ENCODE results near the gene SUMO2. TPM values are rescaled to one million over a fixed set of nuclear protein-coding genes. Genes with fewer than 3 reads are reported as not detected.
A peak's percentile ranks its signal among the peaks of the same experiment; 100 is the strongest.

Gene SUMO2
- total RNA-seq, 1 donor from 2014 or later = 449 TPM

DNA sequence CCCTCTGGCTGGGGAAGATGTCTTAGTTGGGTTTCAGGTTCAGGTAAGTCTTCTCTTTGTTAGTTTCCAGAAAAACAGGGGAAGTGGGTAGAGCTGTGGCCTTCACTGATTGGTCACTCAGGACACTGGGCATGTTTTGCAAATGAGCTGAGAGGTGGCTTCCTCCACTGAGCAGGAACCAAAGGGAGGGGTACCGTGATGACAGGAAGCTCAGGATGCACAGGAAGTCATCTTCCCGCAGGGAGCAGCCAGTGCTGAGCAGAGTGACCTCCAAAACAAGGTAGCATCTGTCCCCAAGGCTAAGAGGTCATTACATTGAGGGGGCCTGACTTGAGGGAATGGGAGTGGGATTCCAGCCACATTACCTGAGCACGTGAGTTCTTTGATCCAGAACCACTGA, 56.8 kb downstream of the SUMO2 start:
- Histone ChIP-seq H3K9ac (ENCODE audit: low read length) (no peak overlapping the region), H3K27ac (ENCODE audit: low read depth, low read length) (no peak overlapping the region), H3K4me3 (ENCODE audit: insufficient read depth, low read depth, low read length) (no peak overlapping the region), H3K27me3 (ENCODE audit: insufficient read depth, low read length) (no peaks in the 10 kb centered on the region), H4K20me1 (ENCODE audit: insufficient read depth, low read length) (peaks cover 15% of the 10 kb centered on the region), H2AFZ (ENCODE audit: low read depth, low read length) (no peak overlapping the region), H3K9me3 (ENCODE audit: insufficient read depth, low read depth, low read length) (no peaks in the 10 kb centered on the region), H3K79me2 (ENCODE audit: insufficient read depth, low read length) (peaks cover 19% of the 10 kb centered on the region), H3K4me1 (ENCODE audit: insufficient read depth, low read length) (peaks cover 19% of the 10 kb centered on the region), H3K4me2 (ENCODE audit: low read length) (no peak overlapping the region), H3K36me3 (ENCODE audit: insufficient read depth, low read length) (peaks cover 6% of the 10 kb centered on the region)
- TF ChIP-seq, protein P1, sequence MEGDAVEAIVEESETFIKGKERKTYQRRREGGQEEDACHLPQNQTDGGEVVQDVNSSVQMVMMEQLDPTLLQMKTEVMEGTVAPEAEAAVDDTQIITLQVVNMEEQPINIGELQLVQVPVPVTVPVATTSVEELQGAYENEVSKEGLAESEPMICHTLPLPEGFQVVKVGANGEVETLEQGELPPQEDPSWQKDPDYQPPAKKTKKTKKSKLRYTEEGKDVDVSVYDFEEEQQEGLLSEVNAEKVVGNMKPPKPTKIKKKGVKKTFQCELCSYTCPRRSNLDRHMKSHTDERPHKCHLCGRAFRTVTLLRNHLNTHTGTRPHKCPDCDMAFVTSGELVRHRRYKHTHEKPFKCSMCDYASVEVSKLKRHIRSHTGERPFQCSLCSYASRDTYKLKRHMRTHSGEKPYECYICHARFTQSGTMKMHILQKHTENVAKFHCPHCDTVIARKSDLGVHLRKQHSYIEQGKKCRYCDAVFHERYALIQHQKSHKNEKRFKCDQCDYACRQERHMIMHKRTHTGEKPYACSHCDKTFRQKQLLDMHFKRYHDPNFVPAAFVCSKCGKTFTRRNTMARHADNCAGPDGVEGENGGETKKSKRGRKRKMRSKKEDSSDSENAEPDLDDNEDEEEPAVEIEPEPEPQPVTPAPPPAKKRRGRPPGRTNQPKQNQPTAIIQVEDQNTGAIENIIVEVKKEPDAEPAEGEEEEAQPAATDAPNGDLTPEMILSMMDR (IDR thresholded peaks at IDR 0.05; ENCODE audit: insufficient read depth, low read depth, low read length) = no peak
- TF ChIP-seq EZH2 (IDR thresholded peaks at IDR 0.05; ENCODE audit: insufficient read depth, low read length) = no peak
- Mint-ChIP-seq H3K4me1 (ENCODE audit: low read depth, unreplicated experiment) (peaks cover 12% of the 10 kb centered on the region), H3K27ac (ENCODE audit: unreplicated experiment) (no peak overlapping the region), H3K9me3 (ENCODE audit: unreplicated experiment) (no peaks in the 10 kb centered on the region), H3K27me3 (ENCODE audit: low read depth, unreplicated experiment) (no peaks in the 10 kb centered on the region), H3K4me3 (ENCODE audit: unreplicated experiment) (no peak overlapping the region), H3K36me3 (ENCODE audit: low read depth, unreplicated experiment) (peaks cover 3% of the 10 kb centered on the region)
- FAIRE-seq = no peak
- no peak for DNase-seq (ENCODE audit: low read depth)

DNA sequence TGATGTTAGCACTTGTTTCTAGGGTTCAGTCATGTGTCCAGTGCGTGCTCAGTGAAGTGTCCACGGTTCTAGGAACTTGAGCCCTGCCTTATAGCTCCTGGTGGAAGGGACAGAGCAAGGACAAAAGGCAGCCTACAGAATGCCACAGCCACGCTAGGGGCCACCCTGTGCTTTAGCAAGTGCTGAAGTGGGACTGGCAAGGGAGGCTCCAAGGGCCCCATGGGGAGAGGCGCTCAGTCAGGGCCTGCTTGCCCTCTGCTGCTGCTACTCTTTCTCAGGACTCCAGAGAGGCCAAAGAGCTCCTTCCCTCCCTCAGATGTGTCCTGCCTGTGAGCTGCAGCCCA, 58.0 kb downstream of the SUMO2 start:
- Mint-ChIP-seq H3K27me3 (ENCODE audit: low read depth, unreplicated experiment) (no peaks in the 10 kb centered on the region), H3K27ac (ENCODE audit: unreplicated experiment) (no peak overlapping the region), H3K4me3 (ENCODE audit: unreplicated experiment) (no peak overlapping the region), H3K36me3 (ENCODE audit: low read depth, unreplicated experiment) (peaks cover 6% of the 10 kb centered on the region), H3K9me3 (ENCODE audit: unreplicated experiment) (no peaks in the 10 kb centered on the region), H3K4me1 (ENCODE audit: low read depth, unreplicated experiment) (peaks cover 9% of the 10 kb centered on the region)
- Histone ChIP-seq H2AFZ (ENCODE audit: low read depth, low read length) (peak overlapping the region; percentile 42), H3K36me3 (ENCODE audit: insufficient read depth, low read length) (peaks cover 6% of the 10 kb centered on the region), H3K27ac (ENCODE audit: low read depth, low read length) (no peak overlapping the region), H4K20me1 (ENCODE audit: insufficient read depth, low read length) (peaks cover 6% of the 10 kb centered on the region), H3K4me1 (ENCODE audit: insufficient read depth, low read length) (peaks cover 13% of the 10 kb centered on the region), H3K79me2 (ENCODE audit: insufficient read depth, low read length) (peaks cover 7% of the 10 kb centered on the region), H3K4me3 (ENCODE audit: insufficient read depth, low read depth, low read length) (no peak overlapping the region), H3K4me2 (ENCODE audit: low read length) (peak overlapping the region; percentile 74), H3K27me3 (ENCODE audit: insufficient read depth, low read length) (no peaks in the 10 kb centered on the region), H3K9me3 (ENCODE audit: insufficient read depth, low read depth, low read length) (no peaks in the 10 kb centered on the region), H3K9ac (ENCODE audit: low read length) (no peak overlapping the region)
- no peak for DNase-seq (ENCODE audit: low read depth)
- TF ChIP-seq, protein P1 (IDR thresholded peaks at IDR 0.05; ENCODE audit: insufficient read depth, low read depth, low read length) = no peak
- TF ChIP-seq EZH2 (IDR thresholded peaks at IDR 0.05; ENCODE audit: insufficient read depth, low read length) = no peak
- no peak for FAIRE-seq

GRCh38 chr17:75124041-75124818, 58.5 kb downstream of the SUMO2 start:
- no peak for TF ChIP-seq EZH2 (IDR thresholded peaks at IDR 0.05; ENCODE audit: insufficient read depth, low read length)
- TF ChIP-seq, protein P1 (IDR thresholded peaks at IDR 0.05; ENCODE audit: insufficient read depth, low read depth, low read length) = no peak
- Histone ChIP-seq H3K4me1 (ENCODE audit: insufficient read depth, low read length) (peaks cover 13% of the 10 kb centered on the region), H2AFZ (ENCODE audit: low read depth, low read length) (peak overlapping the region; percentile 42), H3K4me3 (ENCODE audit: insufficient read depth, low read depth, low read length) (no peak overlapping the region), H3K79me2 (ENCODE audit: insufficient read depth, low read length) (peaks cover 3% of the 10 kb centered on the region), H4K20me1 (ENCODE audit: insufficient read depth, low read length) (peaks cover under 1% of the 10 kb centered on the region), H3K9ac (ENCODE audit: low read length) (no peak overlapping the region), H3K27ac (ENCODE audit: low read depth, low read length) (peak overlapping the region; percentile 45), H3K4me2 (ENCODE audit: low read length) (peak overlapping the region; percentile 74), H3K9me3 (ENCODE audit: insufficient read depth, low read depth, low read length) (no peaks in the 10 kb centered on the region), H3K36me3 (ENCODE audit: insufficient read depth, low read length) (peaks cover 4% of the 10 kb centered on the region), H3K27me3 (ENCODE audit: insufficient read depth, low read length) (no peaks in the 10 kb centered on the region)
- DNase-seq (ENCODE audit: low read depth) (peak; percentile 79), FAIRE-seq (no peak)
- Mint-ChIP-seq H3K4me3 (ENCODE audit: unreplicated experiment) (peak overlapping the region; percentile 60), H3K36me3 (ENCODE audit: low read depth, unreplicated experiment) (peaks cover 6% of the 10 kb centered on the region), H3K9me3 (ENCODE audit: unreplicated experiment) (no peaks in the 10 kb centered on the region), H3K4me1 (ENCODE audit: low read depth, unreplicated experiment) (peaks cover 9% of the 10 kb centered on the region), H3K27me3 (ENCODE audit: low read depth, unreplicated experiment) (no peaks in the 10 kb centered on the region), H3K27ac (ENCODE audit: unreplicated experiment) (peak overlapping the region; percentile 41)
